ENCODE results near the gene MFSD11.
"Not testable (repeated sequence)": the region's sequence is repeated elsewhere in the genome, so short reads cannot be mapped to it uniquely, and the experiment has no call there.

MFSD11 gene

DNA sequence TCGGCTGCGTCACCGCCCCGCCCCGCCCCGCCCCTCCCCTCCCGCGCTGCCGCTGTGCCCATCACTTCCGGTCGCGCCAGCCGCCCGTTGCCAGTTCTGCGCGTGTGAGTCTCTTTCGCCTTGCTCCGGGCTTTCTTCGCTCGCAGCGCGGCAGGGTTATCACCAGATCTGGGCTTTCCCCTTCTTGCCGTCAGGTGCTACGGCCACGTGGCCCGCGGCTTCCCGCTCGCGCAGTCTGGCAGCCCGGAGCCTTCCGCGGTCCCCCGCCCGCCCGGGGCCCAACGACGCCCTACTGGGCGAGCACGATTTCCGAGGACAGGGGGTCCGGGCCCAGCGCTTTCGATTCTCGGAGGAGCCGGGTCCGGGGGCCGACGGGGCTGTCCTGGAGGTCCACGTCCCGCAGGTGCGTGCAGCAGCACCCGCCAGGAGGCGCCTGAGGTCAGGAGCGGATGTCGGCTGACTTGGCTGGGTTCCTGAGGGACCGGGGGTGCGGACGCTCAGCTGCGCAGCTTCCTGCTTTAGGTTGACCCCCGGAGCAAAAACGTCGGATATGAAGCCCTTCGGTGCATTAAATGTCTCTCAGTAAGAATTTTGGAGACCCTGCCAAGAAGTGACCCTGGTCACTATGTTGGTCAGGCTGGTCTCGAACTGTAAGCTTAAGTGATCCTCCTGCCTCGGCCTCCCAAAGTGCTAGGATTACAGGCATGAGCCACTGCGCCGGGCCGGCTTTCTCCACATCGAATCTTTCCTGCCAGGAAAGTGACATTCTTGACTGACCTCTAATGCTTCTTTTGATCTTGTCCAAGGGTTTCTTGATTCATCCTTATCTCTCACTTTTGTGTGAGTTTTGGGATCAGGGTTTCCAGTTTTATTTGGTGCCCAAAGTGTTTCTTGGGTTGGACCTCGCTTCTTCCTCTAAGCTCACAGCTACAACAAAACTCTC, 10.9 kb upstream of the MFSD11 start, which contains the start of gene METTL23:
Gene METTL23 (plus strand): TSS at position 64 of the 943 bp plus-strand sequence. CDS start 2,872 bp downstream, outside the sequence.
- Histone ChIP-seq H3K4me1 (ENCODE audit: control insufficient read depth in 1 of 2, insufficient read depth in 2 of 2, low read length in 2 of 2) (peaks cover 24 to 37% of the 10 kb centered on the region in 2 donors), H3K27me3 (ENCODE audit: control insufficient read depth in 1 of 2, insufficient read depth in 2 of 2, low read length in 2 of 2) (no peaks in the 10 kb centered on the region), H3K9me3 (ENCODE audit: control insufficient read depth in 1 of 2, low read length in 2 of 2) (no peaks in the 10 kb centered on the region), H3K27ac (ENCODE audit: low read depth, low read length) (peak within 1 kb of the TSS; percentile 100), H3K9ac (ENCODE audit: low read depth in 1 of 2, low read length in 2 of 2) (peak within 1 kb of the TSS; percentile 96 to 98), H3K4me3 (ENCODE audit: low read depth in 1 of 2, low read length in 2 of 2) (peak within 1 kb of the TSS; percentile 83 to 89), H3K36me3 (ENCODE audit: control insufficient read depth in 1 of 2, insufficient read depth in 2 of 2, low read length in 2 of 2) (peaks cover 19 to 24% of the 10 kb centered on the region in 2 donors)

DNA sequence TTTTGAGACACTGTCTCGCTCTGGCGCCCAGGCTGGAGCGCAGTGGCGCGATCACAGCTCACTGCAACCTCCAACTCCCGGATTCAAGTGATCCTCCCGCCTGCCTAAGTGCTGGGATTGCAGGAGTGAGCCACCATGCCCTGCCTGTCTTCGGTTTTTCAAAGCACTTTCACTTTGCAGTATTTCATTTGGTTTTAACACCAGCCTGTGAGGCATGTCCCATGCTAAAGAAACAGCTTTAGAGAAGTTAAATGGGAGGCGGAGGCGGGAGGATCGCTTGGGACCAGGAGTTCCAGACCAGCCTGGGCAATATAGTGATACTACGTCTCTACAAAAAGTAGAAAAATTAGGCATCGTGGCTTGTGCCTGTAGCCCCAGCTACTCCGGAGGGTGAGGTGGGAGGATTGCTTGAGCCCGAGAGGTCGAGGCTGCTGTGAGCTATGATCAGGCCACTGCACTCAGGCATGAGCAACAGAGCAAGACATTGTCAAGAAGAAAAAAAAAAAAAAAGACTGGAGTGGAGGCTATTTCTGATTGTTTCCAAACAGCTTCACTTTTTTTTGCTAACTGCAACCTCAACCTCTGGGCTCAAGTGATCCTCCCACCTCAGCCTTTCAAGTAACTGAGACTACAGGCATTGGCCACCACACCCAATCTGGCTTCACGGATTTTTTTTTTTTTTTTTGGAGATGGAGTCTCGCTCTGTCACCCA, 10.0 kb upstream of the MFSD11 start:
- Histone ChIP-seq H3K36me3 (ENCODE audit: control insufficient read depth in 1 of 2, insufficient read depth in 2 of 2, low read length in 2 of 2) (peaks cover 20 to 28% of the 10 kb centered on the region in 2 donors), H3K27me3 (ENCODE audit: control insufficient read depth in 1 of 2, insufficient read depth in 2 of 2, low read length in 2 of 2) (no peaks in the 10 kb centered on the region), H3K4me3 (ENCODE audit: low read depth in 1 of 2, low read length in 2 of 2) (peak overlapping the region; percentile 83 to 88), H3K4me1 (ENCODE audit: control insufficient read depth in 1 of 2, insufficient read depth in 2 of 2, low read length in 2 of 2) (peaks cover 29 to 41% of the 10 kb centered on the region in 2 donors), H3K27ac (ENCODE audit: low read depth, low read length) (peak overlapping the region; percentile 100), H3K9me3 (ENCODE audit: control insufficient read depth in 1 of 2, low read length in 2 of 2) (no peaks in the 10 kb centered on the region), H3K9ac (ENCODE audit: low read depth in 1 of 2, low read length in 2 of 2) (peak overlapping the region; percentile 91 to 96)

- not testable (repeated sequence) for H3K27ac ChIP-seq (ENCODE audit: low read depth, low read length)
- Histone ChIP-seq H3K36me3 (ENCODE audit: control insufficient read depth in 1 of 2, insufficient read depth in 2 of 2, low read length in 2 of 2) (peaks cover 38 to 50% of the 10 kb centered on the region in 2 donors), H3K4me3 (ENCODE audit: low read depth in 1 of 2, low read length in 2 of 2) (peak overlapping the region in 1 of 2 donors; percentile 1)
Observed at GRCh38 chr17:76731800-76732733, 5.9 kb upstream of the MFSD11 start.

GRCh38 chr17:76732734-76733617, 4.9 kb upstream of the MFSD11 start:
- Histone ChIP-seq H3K27me3 (ENCODE audit: control insufficient read depth in 1 of 2, insufficient read depth in 2 of 2, low read length in 2 of 2) (no peaks in the 10 kb centered on the region), H3K9ac (ENCODE audit: low read depth in 1 of 2, low read length in 2 of 2) (peak overlapping the region in 1 of 2 donors; percentile 12), H3K4me3 (ENCODE audit: low read depth in 1 of 2, low read length in 2 of 2) (peak overlapping the region in 1 of 2 donors; percentile 29), H3K27ac (ENCODE audit: low read depth, low read length) (no peak overlapping the region), H3K4me1 (ENCODE audit: control insufficient read depth in 1 of 2, insufficient read depth in 2 of 2, low read length in 2 of 2) (peaks cover 39 to 41% of the 10 kb centered on the region in 2 donors), H3K36me3 (ENCODE audit: control insufficient read depth in 1 of 2, insufficient read depth in 2 of 2, low read length in 2 of 2) (peaks cover 38 to 50% of the 10 kb centered on the region in 2 donors), H3K9me3 (ENCODE audit: control insufficient read depth in 1 of 2, low read length in 2 of 2) (no peaks in the 10 kb centered on the region)

More at GRCh38 chr17:76731800-76732733, 5.9 kb upstream of the MFSD11 start:
- not testable (repeated sequence) for H3K9me3 ChIP-seq (ENCODE audit: control insufficient read depth in 1 of 2, low read length in 2 of 2); H3K27me3 ChIP-seq (ENCODE audit: control insufficient read depth in 1 of 2, insufficient read depth in 2 of 2, low read length in 2 of 2); H3K9ac ChIP-seq (ENCODE audit: low read depth in 1 of 2, low read length in 2 of 2)
- H3K4me1 ChIP-seq (ENCODE audit: control insufficient read depth in 1 of 2, insufficient read depth in 2 of 2, low read length in 2 of 2): peaks cover 42 to 50% of the 10 kb centered on the region in 2 donors

DNA sequence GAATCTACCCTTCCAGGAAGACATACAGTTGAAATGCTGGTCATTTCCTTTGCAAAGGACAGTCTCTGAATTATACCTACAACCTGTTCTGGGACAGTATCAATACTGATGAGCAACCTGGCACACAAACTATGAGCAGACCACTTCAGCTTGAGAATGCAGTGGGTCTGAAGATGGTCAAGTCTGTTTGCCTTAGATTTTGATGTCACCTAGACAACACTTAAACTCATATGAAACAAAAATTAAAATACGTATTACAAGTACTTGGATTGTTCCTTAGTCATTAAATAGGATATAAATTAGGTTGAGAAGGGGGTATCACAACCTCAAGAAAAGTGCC, 4.3 kb upstream of the MFSD11 start:
- Histone ChIP-seq H3K27me3 (ENCODE audit: control insufficient read depth in 1 of 2, insufficient read depth in 2 of 2, low read length in 2 of 2) (no peaks in the 10 kb centered on the region), H3K36me3 (ENCODE audit: control insufficient read depth in 1 of 2, insufficient read depth in 2 of 2, low read length in 2 of 2) (peaks cover 38 to 50% of the 10 kb centered on the region in 2 donors), H3K4me1 (ENCODE audit: control insufficient read depth in 1 of 2, insufficient read depth in 2 of 2, low read length in 2 of 2) (peaks cover 40 to 41% of the 10 kb centered on the region in 2 donors)

GRCh38 chr17:76734080-76734840, 3.7 kb upstream of the MFSD11 start:
- peak overlapping the region; percentile 95 to 99 for H3K9ac ChIP-seq (ENCODE audit: low read depth in 1 of 2, low read length in 2 of 2)
- peaks cover 43 to 45% of the 10 kb centered on the region in 2 donors for H3K4me1 ChIP-seq (ENCODE audit: control insufficient read depth in 1 of 2, insufficient read depth in 2 of 2, low read length in 2 of 2)

More for the DNA sequence above, 4.3 kb upstream of the MFSD11 start:
- peak overlapping the region in 1 of 2 donors; percentile 29 for H3K4me3 ChIP-seq (ENCODE audit: low read depth in 1 of 2, low read length in 2 of 2)
- H3K9me3 ChIP-seq (ENCODE audit: control insufficient read depth in 1 of 2, low read length in 2 of 2): no peaks in the 10 kb centered on the region
- no peak overlapping the region for H3K27ac ChIP-seq (ENCODE audit: low read depth, low read length)
- peak overlapping the region in 1 of 2 donors; percentile 12 for H3K9ac ChIP-seq (ENCODE audit: low read depth in 1 of 2, low read length in 2 of 2)

GRCh38 chr17:76735006-76735405, 2.9 kb upstream of the MFSD11 start:
- Histone ChIP-seq H3K9me3 (ENCODE audit: control insufficient read depth in 1 of 2, low read length in 2 of 2) (no peaks in the 10 kb centered on the region), H3K4me1 (ENCODE audit: control insufficient read depth in 1 of 2, insufficient read depth in 2 of 2, low read length in 2 of 2) (peaks cover 42 to 46% of the 10 kb centered on the region in 2 donors), H3K4me3 (ENCODE audit: low read depth in 1 of 2, low read length in 2 of 2) (peak overlapping the region; percentile 95 to 97), H3K36me3 (ENCODE audit: control insufficient read depth in 1 of 2, insufficient read depth in 2 of 2, low read length in 2 of 2) (peaks cover 38 to 50% of the 10 kb centered on the region in 2 donors), H3K27ac (ENCODE audit: low read depth, low read length) (no peak overlapping the region), H3K27me3 (ENCODE audit: control insufficient read depth in 1 of 2, insufficient read depth in 2 of 2, low read length in 2 of 2) (no peaks in the 10 kb centered on the region), H3K9ac (ENCODE audit: low read depth in 1 of 2, low read length in 2 of 2) (peak overlapping the region; percentile 95 to 99)

More at GRCh38 chr17:76734080-76734840, 3.7 kb upstream of the MFSD11 start:
- H3K36me3 ChIP-seq (ENCODE audit: control insufficient read depth in 1 of 2, insufficient read depth in 2 of 2, low read length in 2 of 2): peaks cover 38 to 50% of the 10 kb centered on the region in 2 donors
- peak overlapping the region; percentile 95 to 97 for H3K4me3 ChIP-seq (ENCODE audit: low read depth in 1 of 2, low read length in 2 of 2)
- no peaks in the 10 kb centered on the region for H3K9me3 ChIP-seq (ENCODE audit: control insufficient read depth in 1 of 2, low read length in 2 of 2)
- H3K27ac ChIP-seq (ENCODE audit: low read depth, low read length): no peak overlapping the region
- no peaks in the 10 kb centered on the region for H3K27me3 ChIP-seq (ENCODE audit: control insufficient read depth in 1 of 2, insufficient read depth in 2 of 2, low read length in 2 of 2)

- H3K9me3 ChIP-seq (ENCODE audit: control insufficient read depth in 1 of 2, low read length in 2 of 2): no peaks in the 10 kb centered on the region
- peak overlapping the region; percentile 95 to 99 for H3K9ac ChIP-seq (ENCODE audit: low read depth in 1 of 2, low read length in 2 of 2)
- H3K4me3 ChIP-seq (ENCODE audit: low read depth in 1 of 2, low read length in 2 of 2): peak overlapping the region; percentile 95 to 97
- peaks cover 42 to 50% of the 10 kb centered on the region in 2 donors for H3K4me1 ChIP-seq (ENCODE audit: control insufficient read depth in 1 of 2, insufficient read depth in 2 of 2, low read length in 2 of 2)
- H3K36me3 ChIP-seq (ENCODE audit: control insufficient read depth in 1 of 2, insufficient read depth in 2 of 2, low read length in 2 of 2): peaks cover 38 to 47% of the 10 kb centered on the region in 2 donors
- H3K27ac ChIP-seq (ENCODE audit: low read depth, low read length): peak overlapping the region; percentile 97
- no peaks in the 10 kb centered on the region for H3K27me3 ChIP-seq (ENCODE audit: control insufficient read depth in 1 of 2, insufficient read depth in 2 of 2, low read length in 2 of 2)
Observed at GRCh38 chr17:76735586-76736348, 2.2 kb upstream of the MFSD11 start.

Measured in duodenal mucosa (tissue), 2 donors.